ENCODE data around the gene TBPL1.
A peak's percentile ranks its signal among the peaks of the same experiment; 100 is the strongest.

The TBPL1 gene

DNA sequence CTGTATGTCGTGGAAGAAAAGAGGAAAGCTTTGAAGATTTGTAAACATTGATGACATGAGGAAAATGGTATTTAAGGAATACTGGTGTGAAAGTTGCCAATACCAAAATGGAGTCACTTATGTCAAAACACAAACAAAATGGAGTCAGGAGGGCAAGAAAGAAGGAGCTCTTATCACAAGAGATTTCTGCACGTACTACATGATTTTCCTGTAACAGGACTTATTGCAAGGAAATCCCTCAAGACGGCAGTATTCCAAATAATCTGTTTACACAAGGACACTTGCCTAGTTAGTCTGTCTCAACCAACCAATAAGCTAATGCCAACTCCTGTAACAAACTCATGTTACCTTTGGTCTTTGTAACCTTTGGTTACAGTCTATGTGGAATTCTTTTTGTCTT is 69.6 kb downstream of the TBPL1 start:
- no peak overlapping the region for H3K4me3 ChIP-seq (replicated peaks; ENCODE audit: low read depth, low read length)
- DNase-seq (ENCODE audit: low read depth): no peak
- TF ChIP-seq, protein P1, sequence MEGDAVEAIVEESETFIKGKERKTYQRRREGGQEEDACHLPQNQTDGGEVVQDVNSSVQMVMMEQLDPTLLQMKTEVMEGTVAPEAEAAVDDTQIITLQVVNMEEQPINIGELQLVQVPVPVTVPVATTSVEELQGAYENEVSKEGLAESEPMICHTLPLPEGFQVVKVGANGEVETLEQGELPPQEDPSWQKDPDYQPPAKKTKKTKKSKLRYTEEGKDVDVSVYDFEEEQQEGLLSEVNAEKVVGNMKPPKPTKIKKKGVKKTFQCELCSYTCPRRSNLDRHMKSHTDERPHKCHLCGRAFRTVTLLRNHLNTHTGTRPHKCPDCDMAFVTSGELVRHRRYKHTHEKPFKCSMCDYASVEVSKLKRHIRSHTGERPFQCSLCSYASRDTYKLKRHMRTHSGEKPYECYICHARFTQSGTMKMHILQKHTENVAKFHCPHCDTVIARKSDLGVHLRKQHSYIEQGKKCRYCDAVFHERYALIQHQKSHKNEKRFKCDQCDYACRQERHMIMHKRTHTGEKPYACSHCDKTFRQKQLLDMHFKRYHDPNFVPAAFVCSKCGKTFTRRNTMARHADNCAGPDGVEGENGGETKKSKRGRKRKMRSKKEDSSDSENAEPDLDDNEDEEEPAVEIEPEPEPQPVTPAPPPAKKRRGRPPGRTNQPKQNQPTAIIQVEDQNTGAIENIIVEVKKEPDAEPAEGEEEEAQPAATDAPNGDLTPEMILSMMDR (IDR thresholded peaks at IDR 0.05; ENCODE audit: low read length, missing control alignments): no peak

DNA sequence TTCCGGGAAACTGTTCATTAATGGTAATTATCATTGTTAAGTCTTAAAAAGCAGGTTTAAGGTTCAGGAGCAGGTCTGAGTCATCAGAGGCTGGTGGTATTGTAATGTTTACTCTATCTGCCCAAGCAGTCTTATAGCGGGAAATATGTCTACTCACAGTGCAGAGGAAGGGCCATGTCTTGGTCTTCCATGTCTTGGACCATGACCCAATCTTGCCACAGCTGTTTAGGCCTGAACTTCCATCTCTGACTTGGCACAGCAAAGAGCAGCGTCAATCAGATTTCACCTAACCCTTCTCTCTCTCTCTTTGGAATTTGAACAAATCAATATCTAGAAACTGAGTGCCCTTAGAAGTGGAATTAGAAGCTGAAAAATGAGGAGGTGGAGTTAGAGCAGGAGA is 73.6 kb downstream of the TBPL1 start:
- H3K4me3 ChIP-seq (replicated peaks; ENCODE audit: low read depth, low read length): no peak overlapping the region
- TF ChIP-seq, protein P1 (IDR thresholded peaks at IDR 0.05; ENCODE audit: low read length, missing control alignments): no peak
- peak; percentile 5 for DNase-seq (ENCODE audit: low read depth)

DNA sequence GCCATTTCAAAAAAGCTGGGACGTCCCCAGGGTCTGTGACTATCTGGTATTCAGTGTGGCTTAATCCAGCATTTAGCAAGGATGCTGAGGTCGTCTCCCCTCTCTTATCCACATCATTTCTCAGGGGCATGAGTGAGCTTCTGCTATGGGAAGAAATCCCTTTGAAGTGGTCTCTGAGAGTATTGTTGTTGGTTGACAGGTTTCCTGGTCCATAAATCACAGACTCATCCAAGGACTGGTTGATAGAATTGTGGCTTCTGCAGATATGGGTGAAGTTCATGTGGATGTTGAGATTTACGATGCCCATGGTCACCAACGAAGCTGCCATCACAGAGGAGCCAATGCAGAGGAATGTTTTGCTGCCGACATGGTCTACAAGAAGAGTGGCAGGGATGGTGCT is 75.4 kb downstream of the TBPL1 start:
- no peak overlapping the region for H3K4me3 ChIP-seq (replicated peaks; ENCODE audit: low read depth, low read length)
- TF ChIP-seq, protein P1 (IDR thresholded peaks at IDR 0.05; ENCODE audit: low read length, missing control alignments): no peak
- DNase-seq (ENCODE audit: low read depth): no peak

DNA sequence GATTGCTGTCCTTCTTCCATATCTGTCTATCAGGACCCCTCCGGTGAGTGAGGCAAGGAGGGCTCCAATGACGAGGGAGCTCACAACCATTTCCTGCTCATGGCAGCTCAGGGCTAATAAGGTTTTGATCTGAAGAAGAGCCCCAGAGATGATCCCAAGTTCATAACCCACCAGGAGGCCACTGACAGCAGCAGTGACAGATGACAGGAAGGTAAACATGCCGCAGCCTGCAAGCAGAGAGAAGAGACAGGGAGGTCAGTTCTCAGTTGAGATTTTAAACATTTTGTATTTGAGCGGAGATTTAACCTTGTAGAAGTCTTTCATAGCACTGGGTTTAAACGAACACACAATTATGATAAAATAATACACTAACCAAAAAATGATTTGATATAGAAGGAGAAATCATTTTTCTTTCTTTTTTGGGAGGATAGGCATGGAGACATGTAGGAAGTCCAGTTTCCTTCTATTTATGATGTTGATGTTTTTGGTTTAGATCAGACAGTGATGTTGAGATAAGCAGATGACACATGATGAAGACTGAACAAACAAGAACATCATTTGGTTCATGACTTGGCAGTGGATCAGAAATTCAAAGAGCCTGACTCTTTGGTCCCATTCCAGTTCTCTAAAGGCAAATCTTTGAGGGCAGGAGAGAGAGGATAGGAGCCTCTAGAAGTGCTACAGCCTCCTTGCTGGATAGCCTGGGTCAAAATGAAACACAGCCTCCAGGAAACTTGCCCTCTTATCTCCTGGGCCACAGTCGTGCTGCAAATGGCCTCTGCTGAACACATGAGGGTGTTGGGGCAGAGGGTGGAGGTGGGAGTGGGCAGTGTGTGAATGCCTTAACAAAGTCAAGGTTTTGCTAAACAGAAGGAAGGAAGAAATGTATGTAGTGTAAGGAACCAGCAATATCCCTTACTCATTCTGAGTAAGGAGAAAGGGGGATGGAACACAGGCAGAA is 76.8 kb downstream of the TBPL1 start:
- H3K4me3 ChIP-seq (replicated peaks; ENCODE audit: low read depth, low read length): no peak overlapping the region
- DNase-seq (ENCODE audit: low read depth): peak; percentile 37
- TF ChIP-seq, protein P1 (IDR thresholded peaks at IDR 0.05; ENCODE audit: low read length, missing control alignments): no peak

DNA sequence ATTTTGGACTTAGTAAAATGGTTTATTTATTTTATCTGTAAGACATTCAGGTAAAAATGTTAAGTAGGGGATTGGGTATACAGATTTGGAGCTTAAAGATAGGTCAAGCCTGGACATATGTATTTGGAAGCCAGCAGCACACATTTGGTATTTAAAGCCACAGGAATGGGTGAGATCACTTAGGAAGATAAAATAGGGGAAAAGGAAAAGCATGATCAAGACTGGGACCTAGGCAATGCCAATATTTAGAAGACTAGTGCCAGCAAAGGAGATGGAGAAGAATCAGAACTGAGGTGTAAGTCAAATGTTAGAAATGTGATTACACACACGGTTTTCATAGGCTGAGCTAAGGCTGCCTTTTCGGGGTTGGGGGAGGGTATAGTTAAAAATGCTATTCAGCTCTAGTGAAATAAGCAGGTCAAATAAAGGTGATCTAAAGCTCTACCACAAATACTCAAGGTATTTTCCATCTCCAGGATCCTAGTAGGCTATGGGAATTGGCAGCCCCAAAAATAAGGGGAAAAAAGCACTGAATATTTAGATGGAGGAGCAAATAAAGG is 78.8 kb downstream of the TBPL1 start:
- no peak for DNase-seq (ENCODE audit: low read depth)
- no peak overlapping the region for H3K4me3 ChIP-seq (replicated peaks; ENCODE audit: low read depth, low read length)
- TF ChIP-seq, protein P1 (IDR thresholded peaks at IDR 0.05; ENCODE audit: low read length, missing control alignments): no peak

DNA sequence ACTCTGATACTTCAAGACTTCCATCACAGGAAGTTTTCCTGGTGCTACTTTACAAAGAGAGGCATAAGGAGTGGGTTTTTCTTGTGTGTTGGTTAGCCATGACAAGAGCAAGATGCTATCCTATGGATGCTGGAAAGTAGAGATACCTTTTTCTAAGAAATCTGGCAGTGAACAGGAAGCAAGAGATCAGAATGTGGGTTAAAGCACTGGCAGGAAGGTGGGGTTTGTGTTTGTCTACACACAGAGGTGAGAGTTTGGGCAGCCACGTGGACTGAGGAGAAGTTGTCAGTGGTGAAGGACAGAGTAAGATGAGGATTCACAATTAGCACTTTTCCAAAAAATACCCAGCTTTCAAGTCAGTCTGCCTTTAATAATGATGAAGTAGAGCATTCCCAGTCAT is 81.5 kb downstream of the TBPL1 start:
- TF ChIP-seq, protein P1 (IDR thresholded peaks at IDR 0.05; ENCODE audit: low read length, missing control alignments): no peak
- DNase-seq (ENCODE audit: low read depth): no peak
- no peak overlapping the region for H3K4me3 ChIP-seq (replicated peaks; ENCODE audit: low read depth, low read length)
